ENCODE data around the gene IGSF21.
"Not testable (repeated sequence)": the region's sequence is repeated elsewhere in the genome, so short reads cannot be mapped to it uniquely, and the experiment has no call there.

IGSF21 gene

GRCh38 chr1:18354612-18355011 lies 247.0 kb downstream of the IGSF21 start:
- no peak for DNase-seq (ENCODE audit: low read depth)
- no peak overlapping the region for H3K4me3 ChIP-seq (ENCODE audit: low read length)
- TF ChIP-seq, protein P1, sequence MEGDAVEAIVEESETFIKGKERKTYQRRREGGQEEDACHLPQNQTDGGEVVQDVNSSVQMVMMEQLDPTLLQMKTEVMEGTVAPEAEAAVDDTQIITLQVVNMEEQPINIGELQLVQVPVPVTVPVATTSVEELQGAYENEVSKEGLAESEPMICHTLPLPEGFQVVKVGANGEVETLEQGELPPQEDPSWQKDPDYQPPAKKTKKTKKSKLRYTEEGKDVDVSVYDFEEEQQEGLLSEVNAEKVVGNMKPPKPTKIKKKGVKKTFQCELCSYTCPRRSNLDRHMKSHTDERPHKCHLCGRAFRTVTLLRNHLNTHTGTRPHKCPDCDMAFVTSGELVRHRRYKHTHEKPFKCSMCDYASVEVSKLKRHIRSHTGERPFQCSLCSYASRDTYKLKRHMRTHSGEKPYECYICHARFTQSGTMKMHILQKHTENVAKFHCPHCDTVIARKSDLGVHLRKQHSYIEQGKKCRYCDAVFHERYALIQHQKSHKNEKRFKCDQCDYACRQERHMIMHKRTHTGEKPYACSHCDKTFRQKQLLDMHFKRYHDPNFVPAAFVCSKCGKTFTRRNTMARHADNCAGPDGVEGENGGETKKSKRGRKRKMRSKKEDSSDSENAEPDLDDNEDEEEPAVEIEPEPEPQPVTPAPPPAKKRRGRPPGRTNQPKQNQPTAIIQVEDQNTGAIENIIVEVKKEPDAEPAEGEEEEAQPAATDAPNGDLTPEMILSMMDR (IDR thresholded peaks at IDR 0.05; ENCODE audit: insufficient read depth, low read depth, low read length, missing control alignments): no peak

GRCh38 chr1:18357622-18358230 lies 250.1 kb downstream of the IGSF21 start:
- H3K4me3 ChIP-seq (ENCODE audit: low read length): no peak overlapping the region
- no peak for DNase-seq (ENCODE audit: low read depth)
- TF ChIP-seq, protein P1 (IDR thresholded peaks at IDR 0.05; ENCODE audit: insufficient read depth, low read depth, low read length, missing control alignments): no peak

- H3K4me3 ChIP-seq (ENCODE audit: low read length): no peak overlapping the region
- TF ChIP-seq, protein P1 (IDR thresholded peaks at IDR 0.05; ENCODE audit: insufficient read depth, low read depth, low read length, missing control alignments): no peak
- no peak for DNase-seq (ENCODE audit: low read depth)
Observed at GRCh38 chr1:18358600-18358999, 251.0 kb downstream of the IGSF21 start.

DNA sequence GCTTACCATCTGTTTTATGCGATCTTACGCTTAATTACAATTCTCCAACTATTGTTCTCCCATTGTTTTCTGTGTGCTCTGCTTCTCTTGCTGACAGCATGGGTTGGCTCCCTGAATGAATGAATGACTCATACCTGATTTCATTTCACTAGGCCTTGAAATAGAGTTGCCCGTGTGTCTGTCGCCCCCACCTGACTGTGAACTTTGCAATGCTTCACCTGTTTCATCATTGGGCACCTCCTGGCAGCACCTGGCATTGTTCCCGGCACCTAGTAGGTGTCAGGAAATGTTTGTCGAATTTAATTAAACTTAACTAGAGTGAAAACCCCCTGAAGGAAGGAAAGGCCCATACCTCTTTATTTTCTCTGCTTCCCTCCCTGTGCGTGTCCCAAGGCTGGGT lies 252.7 kb downstream of the IGSF21 start:
- TF ChIP-seq, protein P1 (IDR thresholded peaks at IDR 0.05; ENCODE audit: insufficient read depth, low read depth, low read length, missing control alignments): no peak
- H3K4me3 ChIP-seq (ENCODE audit: low read length): no peak overlapping the region
- DNase-seq (ENCODE audit: low read depth): no peak

- DNase-seq (ENCODE audit: low read depth): no peak
- no peak overlapping the region for H3K4me3 ChIP-seq (ENCODE audit: low read length)
- TF ChIP-seq, protein P1 (IDR thresholded peaks at IDR 0.05; ENCODE audit: insufficient read depth, low read depth, low read length, missing control alignments): no peak
Observed at GRCh38 chr1:18362150-18362549, 254.6 kb downstream of the IGSF21 start.

DNA sequence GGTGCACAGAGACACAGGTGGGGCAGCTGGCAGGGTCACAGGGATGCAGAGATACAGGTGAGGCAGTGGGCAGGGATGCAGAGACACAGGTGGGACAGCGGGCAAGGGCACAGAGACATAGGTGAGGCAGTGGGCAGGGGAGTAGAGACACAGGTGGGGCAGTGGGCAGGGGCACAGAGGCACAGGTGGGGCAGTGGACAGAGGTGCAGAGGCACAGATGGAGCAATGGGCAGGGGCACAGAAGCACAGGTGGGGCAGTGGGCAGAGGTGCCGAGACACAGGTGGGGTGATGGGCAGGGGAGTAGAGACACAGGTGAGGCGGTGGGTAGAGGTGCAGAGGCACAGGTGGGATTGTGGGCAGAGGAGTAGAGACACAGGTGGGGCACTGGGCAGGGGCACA lies 255.8 kb downstream of the IGSF21 start:
- DNase-seq (ENCODE audit: low read depth): no peak
- no peak overlapping the region for H3K4me3 ChIP-seq (ENCODE audit: low read length)
- TF ChIP-seq, protein P1 (IDR thresholded peaks at IDR 0.05; ENCODE audit: insufficient read depth, low read depth, low read length, missing control alignments): no peak

GRCh38 chr1:18365099-18365705 lies 257.6 kb downstream of the IGSF21 start:
- TF ChIP-seq, protein P1 (IDR thresholded peaks at IDR 0.05; ENCODE audit: insufficient read depth, low read depth, low read length, missing control alignments): no peak
- DNase-seq (ENCODE audit: low read depth): no peak
- no peak overlapping the region for H3K4me3 ChIP-seq (ENCODE audit: low read length)

DNA sequence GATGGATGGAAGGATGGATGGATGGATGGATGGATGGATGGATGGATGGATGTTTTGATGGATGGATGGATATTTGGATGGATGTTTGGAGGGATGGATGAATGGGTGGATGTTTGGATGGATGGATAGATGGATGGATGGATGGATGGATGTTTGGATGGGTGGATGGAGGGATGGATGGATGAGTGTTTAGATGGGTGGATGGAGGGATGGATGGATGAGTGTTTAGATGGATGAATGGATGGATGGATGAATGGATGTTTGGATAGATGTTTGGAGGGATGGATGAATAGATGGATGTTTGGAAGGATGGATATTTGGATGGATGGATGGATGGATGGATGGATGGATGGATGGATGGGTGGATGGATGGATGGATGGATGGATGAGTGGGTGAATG lies 264.9 kb downstream of the IGSF21 start:
- H3K4me3 ChIP-seq (ENCODE audit: low read length); DNase-seq (ENCODE audit: low read depth): not testable (repeated sequence)

Measured in epithelial cell of esophagus (primary cell).